K562 (cell line): Measurements from ENCODE around the gene EEPD1. TPM values are rescaled to one million over a fixed set of nuclear protein-coding genes. Genes with fewer than 3 reads are reported as not detected.

Source experiments
- ATAC-seq: fragments of 200-7000 bp; cut with Tn5 transposase; 3 replicates; pipeline ENCODE4 v1.9.1; 2020; ENCODE audit warnings: moderate library complexity
- BruUV-seq: library from RNA; stranded (reverse); fragments of 400-500 nt; replicated peaks from 2 replicates; lab custom pipeline; 2021; lab: Mats Ljungman, UMichigan
- CTCF ChIA-PET: fragments of 300-600 bp; formaldehyde crosslinking; extraction: SDS; loops from one replicate; lab custom pipeline; 2021; ENCODE audit warnings: low intra/inter-chr PET ratio; lab: Yijun Ruan, JAX
- POLR2A ChIA-PET: fragments of 300-600, 350-650 bp; sonication (Branson Sonifier 250); formaldehyde crosslinking; extraction: SDS; loops from one replicate; lab custom pipeline; 2021; ENCODE audit warnings: antibody characterized with exemption, inconsistent platforms; lab: Yijun Ruan, JAX
- DNase-seq, 4 experiments: peaks; one replicate each; pipeline versions ENCODE4 v3.0.0 to v3.0.0-alpha.2; 2011 to 2018; ENCODE audit warnings: low spot score in 3 of 4, mixed read lengths in 3 of 4; ENCODE audit errors: extremely low read depth in 1 of 4
- FAIRE-seq: peaks from 2 replicates; lab custom pipeline; 2011; peaks lifted over from hg19 to GRCh38; lab: Jason Lieb, UNC
- H2AFZ ChIP-seq: 2 replicates; pipeline ENCODE4 v1.6.0; 2011; ENCODE audit warnings: low read depth, low read length, control low read depth, inconsistent platforms
- H3K27ac ChIP-seq: fragments of 200-600 bp; 3 replicates; pipeline ENCODE4 v1.8.0; 2011; ENCODE audit warnings: low read depth, mild to moderate bottlenecking, control low read depth, inconsistent platforms, low read length, moderate library complexity, mixed read lengths; ENCODE audit errors: extremely low read depth
- H3K27me3 ChIP-seq, 2 experiments: fragments of 300-600 bp in 1 of 2; 2 replicates in 1 of 2; 3 replicates in 1 of 2; pipeline versions ENCODE4 v1.6.0 to v1.8.0; 2011; ENCODE audit warnings: inconsistent platforms in 2 of 2, low read length in 2 of 2, mild to moderate bottlenecking in 1 of 2, mixed read lengths in 1 of 2, moderate library complexity in 1 of 2; ENCODE audit not compliant: control insufficient read depth in 2 of 2, insufficient read depth in 2 of 2
- H3K36me3 ChIP-seq: fragments of 300-600 bp; 3 replicates; pipeline ENCODE4 v1.8.0; 2011; ENCODE audit warnings: mild to moderate bottlenecking, low read length, inconsistent platforms; ENCODE audit not compliant: control insufficient read depth, insufficient read depth
- H3K4me1 ChIP-seq, 2 experiments: fragments of 200-600 bp in 1 of 2; replicated peaks in 1 of 2; 2 replicates in 1 of 2; 3 replicates in 1 of 2; pipeline versions ENCODE4 v1.5.1 to v1.8.0; 2011; ENCODE audit warnings: inconsistent platforms in 2 of 2, low read length in 2 of 2, mild to moderate bottlenecking in 1 of 2, mixed read lengths in 1 of 2, moderate library complexity in 1 of 2; ENCODE audit not compliant: control insufficient read depth in 2 of 2, insufficient read depth in 2 of 2
- H3K4me2 ChIP-seq: 2 replicates; pipeline ENCODE4 v1.6.1; 2011; ENCODE audit warnings: low read length, control low read depth, inconsistent platforms, mixed read lengths; ENCODE audit not compliant: insufficient read depth
- H3K4me3 ChIP-seq: fragments of 200-600 bp; sonication (generic), shearing (Covaris generic); 2 replicates; pipeline ENCODE4 v1.5.1; 2016; ENCODE audit warnings: control low read depth, inconsistent platforms
- H3K79me2 ChIP-seq: fragments of 200-600 bp; 3 replicates; pipeline ENCODE4 v1.8.0; 2011; ENCODE audit warnings: low read length, inconsistent platforms; ENCODE audit not compliant: control insufficient read depth, insufficient read depth
- H3K9ac ChIP-seq, 2 experiments: 2 replicates each; pipeline versions ENCODE4 v1.6.0 to v1.6.1; 2011; ENCODE audit warnings: low read depth in 2 of 2, low read length in 2 of 2, control low read depth in 1 of 2, inconsistent platforms in 1 of 2, mild to moderate bottlenecking in 1 of 2, mixed read lengths in 1 of 2; ENCODE audit not compliant: insufficient read depth in 1 of 2
- H3K9me1 ChIP-seq: one replicate; pipeline ENCODE4 v1.6.0; 2011; ENCODE audit warnings: inconsistent platforms, mild to moderate bottlenecking, low read length, moderate library complexity; ENCODE audit not compliant: control insufficient read depth, insufficient read depth
- H3K9me3 ChIP-seq: replicated peaks from 2 replicates; pipeline ENCODE4 v1.5.1; 2011; ENCODE audit warnings: low read depth, low read length, inconsistent platforms; ENCODE audit not compliant: control insufficient read depth, insufficient read depth
- H4K20me1 ChIP-seq: replicated peaks from 2 replicates; pipeline ENCODE4 v1.6.1; 2011; ENCODE audit warnings: low read length, inconsistent platforms, mixed read lengths; ENCODE audit not compliant: control insufficient read depth, insufficient read depth
- MAFF ChIP-seq: IDR thresholded peaks from 2 replicates; pipeline ENCODE4 v1.6.1; 2012; ENCODE audit warnings: low read length, improper control_type of control experiment
- PML ChIP-seq: IDR thresholded peaks from 2 replicates; pipeline ENCODE4 v1.6.1; 2012; ENCODE audit warnings: low read length, inconsistent platforms
- PPARD ChIP-seq: fragments of 250-450 bp; sonication (Bioruptor Pico); IDR thresholded peaks from 2 replicates; pipeline ENCODE4 v1.8.0; 2022; ENCODE audit warnings: inconsistent platforms, mild to moderate bottlenecking, moderate library complexity
- ZBTB43 ChIP-seq: sonication (generic); formaldehyde crosslinking; IDR thresholded peaks from 2 replicates; pipeline ENCODE4 v1.8.0; 2023; ENCODE audit warnings: mild to moderate bottlenecking, missing genetic modification reagents
- ZNF239 ChIP-seq: fragments of 250-450 bp; sonication (Bioruptor Pico); IDR thresholded peaks from 2 replicates; pipeline ENCODE4 v1.4.0; 2020; ENCODE audit warnings: mild to moderate bottlenecking
- WGBS: fragments of 100-300 bp; shearing (Covaris generic); methylation state at CpG from one replicate; pipeline ENCODE4 v1.1.6; 2016; ENCODE audit warnings: low coverage, mixed read lengths; ENCODE audit not compliant: insufficient coverage; ENCODE audit errors: missing lambda C conversion rate; 5-methylcytosine and 5-hydroxymethylcytosine counted together
- in situ Hi-C: fragments of 300-500 bp; cut with MboI; formaldehyde crosslinking; loops from 4 replicates; pipeline ENCODE4 v1.15.0; 2018; ENCODE audit warnings: inconsistent platforms, mixed read lengths
- intact Hi-C: fragments of 100-400 bp; cut with micrococcal nuclease; formaldehyde crosslinking; loops from 2 replicates; pipeline ENCODE4 v1.14.2; 2022
- polyA plus RNA-seq, 8 experiments: library from polyadenylated mRNA; depleted of rRNA in 4 of 8; stranded (reverse) in 5 of 8; unstranded in 3 of 8; fragments of >200 nt; fragmentation: Nextera tagmentation in 2 of 8; fragmentation: Illumina TruSeq in 1 of 8; extraction: Ambion mirVana in 2 of 8; extraction: Trizol in 1 of 8; gene quantifications; 2 replicates each; pipeline versions ENCODE4 v1.2.1 to v1.2.3, GENCODE V29; 2011 to 2014; ENCODE audit warnings: inconsistent platforms in 1 of 8, missing spikeins in 1 of 8
- total RNA-seq, 7 experiments: library from RNA; depleted of rRNA in 6 of 7; stranded (reverse); fragments of >200 nt in 6 of 7; fragmentation: Illumina TruSeq in 2 of 7; extraction: Trizol in 2 of 7; gene quantifications; 2 replicates each; pipeline versions ENCODE4 v1.2.1 to v1.2.3, GENCODE V29; 2011 to 2021; ENCODE audit warnings: low replicate concordance in 1 of 7
- TF ChIP-seq, protein P1 (sequence below): fragments of 450-650 bp; formaldehyde crosslinking; IDR thresholded peaks from 2 replicates; pipeline ENCODE4 v1.4.0; 2020; ENCODE audit warnings: mild to moderate bottlenecking

The EEPD1 gene
- total and polyA plus RNA-seq, 9 of the 15 experiments (the other 6 are each of a cell fraction or from before 2014, with no cell fraction given) = 0.01 to 1.5 (median 0.74) TPM; not detected in 1

GRCh38 chr7:36145686-36146085 is 7.4 kb upstream of the EEPD1 start:
- no peak overlapping the region for H3K4me2 ChIP-seq
- H3K27ac ChIP-seq = no peak overlapping the region
- ChIA-PET CTCF (no interaction called here), POLR2A (no interaction called here)
- H3K9ac ChIP-seq = no peak overlapping the region
- H3K36me3 ChIP-seq = no peaks in the 10 kb centered on the region
- 0% methylated on average over 1 of the region's 1 CpG for WGBS
- H3K27me3 ChIP-seq = peaks cover 0 to 6% of the 10 kb centered on the region in 2 experiments; a peak in 2 of 5 replicates
- BruUV-seq = no TSS peak
- TF ChIP-seq MAFF = no peak
- no peaks in the 10 kb centered on the region for H3K9me1 ChIP-seq
- intact Hi-C loops = no loop called here
- H4K20me1 ChIP-seq = 0 out of 2 replicates have a peak, but pooled peaks cover 3% of the 10 kb centered on the region
- H3K4me1 ChIP-seq = no peaks in the 10 kb centered on the region; a peak in 1 of 5 replicates
- no peak overlapping the region for H3K4me3 ChIP-seq
- FAIRE-seq (no peak), DNase-seq (no peak), ATAC-seq (no peak)
- no peaks in the 10 kb centered on the region for H3K9me3 ChIP-seq
- no peak overlapping the region for H2AFZ ChIP-seq
- in situ Hi-C loops = loop anchor here (10.0 kb wide), 1 partner anchor 1479 kb away; no protein-coding TSS in a partner anchor
- no peaks in the 10 kb centered on the region for H3K79me2 ChIP-seq

DNA sequence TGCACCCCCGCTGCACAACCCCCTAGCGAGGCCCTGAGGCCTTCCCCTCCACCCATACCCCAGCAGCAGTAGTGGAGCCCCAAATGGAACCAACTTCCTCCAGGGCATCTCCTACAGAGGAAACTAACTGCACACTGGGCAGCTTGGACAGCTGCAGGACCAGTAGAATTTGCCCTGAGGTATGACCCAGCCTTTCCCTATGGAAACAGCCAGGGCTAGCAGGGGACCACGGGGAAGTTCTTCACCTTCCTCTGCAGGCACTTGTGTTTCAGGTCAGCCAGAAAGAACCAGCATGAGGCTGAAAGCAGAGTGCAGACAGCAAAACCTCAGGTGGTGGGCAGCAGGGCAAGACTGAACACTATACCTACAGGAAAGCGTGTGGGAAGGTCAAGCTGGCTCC is 5.7 kb upstream of the EEPD1 start:
- Histone ChIP-seq H3K27ac (no peak overlapping the region), H3K9me3 (no peaks in the 10 kb centered on the region), H4K20me1 (0 out of 2 replicates have a peak, but pooled peaks cover 3% of the 10 kb centered on the region), H3K9ac (no peak overlapping the region), H2AFZ (no peak overlapping the region), H3K27me3 (peaks cover 0 to 3% of the 10 kb centered on the region in 2 experiments; a peak in 1 of 5 replicates), H3K79me2 (no peaks in the 10 kb centered on the region), H3K9me1 (no peaks in the 10 kb centered on the region), H3K4me3 (no peak overlapping the region), H3K4me1 (peaks cover 3% of the 10 kb centered on the region in 2 experiments; a peak in 4 of 5 replicates), H3K36me3 (no peaks in the 10 kb centered on the region), H3K4me2 (no peak overlapping the region)
- no peak for TF ChIP-seq PPARD (CRISPR knock-in tag)
- no peak for TF ChIP-seq ZBTB43 (CRISPR knock-in tag)
- TF ChIP-seq, protein P1, sequence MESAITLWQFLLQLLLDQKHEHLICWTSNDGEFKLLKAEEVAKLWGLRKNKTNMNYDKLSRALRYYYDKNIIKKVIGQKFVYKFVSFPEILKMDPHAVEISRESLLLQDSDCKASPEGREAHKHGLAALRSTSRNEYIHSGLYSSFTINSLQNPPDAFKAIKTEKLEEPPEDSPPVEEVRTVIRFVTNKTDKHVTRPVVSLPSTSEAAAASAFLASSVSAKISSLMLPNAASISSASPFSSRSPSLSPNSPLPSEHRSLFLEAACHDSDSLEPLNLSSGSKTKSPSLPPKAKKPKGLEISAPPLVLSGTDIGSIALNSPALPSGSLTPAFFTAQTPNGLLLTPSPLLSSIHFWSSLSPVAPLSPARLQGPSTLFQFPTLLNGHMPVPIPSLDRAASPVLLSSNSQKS (CRISPR knock-in tag) = no peak
- no peak for TF ChIP-seq ZNF239 (CRISPR knock-in tag)
- no peak for TF ChIP-seq PML
- no peak for ATAC-seq
- 17% methylated on average over 4 of the region's 4 CpGs for WGBS
- intact Hi-C loops (no loop called here), in situ Hi-C loops (loop anchor here (10.0 kb wide), 1 partner anchor 1477 kb away; no protein-coding TSS in a partner anchor)
- POLR2A ChIA-PET = interaction anchor here (0.6 kb wide), 1 partner anchor 14 kb away, joined by 3 read pairs; no protein-coding TSS in a partner anchor
- FAIRE-seq = no peak
- CTCF ChIA-PET = no interaction called here
- no TSS peak for BruUV-seq
- no peak for DNase-seq
